Bronchial epithelial cell (primary cell): ENCODE data around the gene ZNF655. TPM values are rescaled to one million over a fixed set of nuclear protein-coding genes. Genes with fewer than 3 reads are reported as not detected.

ENCODE experiments used
- DNase-seq: peaks from one replicate; pipeline ENCODE4 v3.0.0-alpha.2; 2010; ENCODE audit warnings: low read depth
- FAIRE-seq: peaks from 2 replicates; lab custom pipeline; 2011; peaks lifted over from hg19 to GRCh38; lab: Jason Lieb, UNC
- H3K27me3 ChIP-seq: 2 replicates; pipeline ENCODE4 v1.5.1; 2011; ENCODE audit warnings: low read length; ENCODE audit not compliant: control insufficient read depth, insufficient read depth
- H3K36me3 ChIP-seq: 2 replicates; pipeline ENCODE4 v1.5.1; 2011; ENCODE audit warnings: low read length; ENCODE audit not compliant: control insufficient read depth, insufficient read depth
- H3K4me3 ChIP-seq: 2 replicates; pipeline ENCODE4 v1.5.1; 2011; ENCODE audit warnings: mild to moderate bottlenecking, low read depth, low read length, control low read depth
- CTCF ChIP-seq: IDR thresholded peaks from 2 replicates; pipeline ENCODE4 v1.5.1; 2011; ENCODE audit warnings: mild to moderate bottlenecking, moderate library complexity, low read length, control low read depth, inconsistent platforms; ENCODE audit not compliant: insufficient read depth, severe bottlenecking
- total RNA-seq: library from RNA; depleted of rRNA; stranded (reverse); fragments of >200 nt; gene quantifications from 2 replicates; pipeline ENCODE4 v1.2.1, GENCODE V29; 2014

Gene ZNF655
- total RNA-seq, 1 donor from 2014 or later = 51.1 TPM

- H3K4me3 ChIP-seq = no peak overlapping the region
- H3K36me3 ChIP-seq = peaks cover 29% of the 10 kb centered on the region
- FAIRE-seq (no peak), DNase-seq (peak; percentile 21)
- no peaks in the 10 kb centered on the region for H3K27me3 ChIP-seq
- no peak for TF ChIP-seq CTCF
Measured at GRCh38 chr7:99622596-99622995, 64.2 kb downstream of the ZNF655 start.

GRCh38 chr7:99623091-99623693 is 64.8 kb downstream of the ZNF655 start:
- DNase-seq = peak; percentile 77
- H3K36me3 ChIP-seq = peaks cover 31% of the 10 kb centered on the region

GRCh38 chr7:99623702-99624447 is 65.4 kb downstream of the ZNF655 start:
- H3K36me3 ChIP-seq = peaks cover 32% of the 10 kb centered on the region
- no peak overlapping the region for H3K4me3 ChIP-seq
- DNase-seq (no peak), FAIRE-seq (no peak)
- no peaks in the 10 kb centered on the region for H3K27me3 ChIP-seq
- no peak for TF ChIP-seq CTCF

More at GRCh38 chr7:99623091-99623693, 64.8 kb downstream of the ZNF655 start:
- no peaks in the 10 kb centered on the region for H3K27me3 ChIP-seq
- FAIRE-seq = no peak
- no peak overlapping the region for H3K4me3 ChIP-seq
- TF ChIP-seq CTCF = no peak

GRCh38 chr7:99624484-99624883 is 66.0 kb downstream of the ZNF655 start:
- FAIRE-seq = no peak
- TF ChIP-seq CTCF = no peak
- no peaks in the 10 kb centered on the region for H3K27me3 ChIP-seq
- DNase-seq = no peak
- H3K4me3 ChIP-seq = no peak overlapping the region
- H3K36me3 ChIP-seq = peaks cover 36% of the 10 kb centered on the region

GRCh38 chr7:99625321-99625720 is 66.9 kb downstream of the ZNF655 start:
- no peak for FAIRE-seq

More at GRCh38 chr7:99625321-99625720, 66.9 kb downstream of the ZNF655 start:
- Histone ChIP-seq H3K36me3 (peaks cover 40% of the 10 kb centered on the region), H3K4me3 (no peak overlapping the region), H3K27me3 (no peaks in the 10 kb centered on the region)
- no peak for DNase-seq
- no peak for TF ChIP-seq CTCF
